Esophagus muscularis mucosa (tissue), 4 donors: ENCODE results near the gene MACROD2.

Experiments
- EP300 ChIP-seq: sonication (generic); formaldehyde crosslinking; IDR thresholded peaks from one replicate; pipeline ENCODE4 v1.6.1; 2017; ENCODE audit warnings: antibody characterized with exemption
- POLR2A ChIP-seq: fragments of 450-650 bp; IDR thresholded peaks from one replicate; pipeline ENCODE4 v1.6.1; 2017; ENCODE audit warnings: antibody characterized with exemption, moderate library complexity, mild to moderate bottlenecking, low read depth
- POLR2AphosphoS5 ChIP-seq, 2 donors: sonication (generic); formaldehyde crosslinking; IDR thresholded peaks; one replicate each; pipeline ENCODE4 v1.6.1; 2017; ENCODE audit warnings: antibody characterized with exemption in 2 of 2
- TF ChIP-seq, protein P1 (sequence below), 3 experiments: fragments of 200-600 bp in 2 of 3; fragments of 450-650 bp in 1 of 3; sonication (generic) in 2 of 3; IDR thresholded peaks; one replicate each; pipeline ENCODE4 v1.5.1; 2017 to 2019; ENCODE audit warnings: antibody characterized with exemption in 3 of 3, mild to moderate bottlenecking in 2 of 3, moderate library complexity in 1 of 3

DNA sequence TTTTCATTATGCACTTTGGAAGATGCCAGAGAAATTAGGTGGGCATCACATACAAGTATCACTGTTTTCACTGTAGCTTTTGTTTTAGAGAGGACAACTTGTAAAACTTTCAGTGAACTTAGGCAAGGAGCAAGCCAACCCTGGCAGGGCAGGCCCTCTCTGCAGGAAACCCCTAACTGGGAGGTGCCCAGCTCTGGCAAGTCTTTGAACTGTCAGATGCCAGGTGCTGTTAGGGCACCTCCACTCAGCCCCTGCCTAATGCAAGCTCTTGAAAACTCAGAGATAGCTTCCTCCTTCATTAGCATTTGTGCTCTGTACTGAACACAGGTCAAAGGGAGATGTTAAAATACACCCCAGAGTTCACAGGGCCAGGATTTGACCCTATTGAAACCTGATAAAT is 1116.3 kb downstream of the MACROD2 start:
- TF ChIP-seq, protein P1, sequence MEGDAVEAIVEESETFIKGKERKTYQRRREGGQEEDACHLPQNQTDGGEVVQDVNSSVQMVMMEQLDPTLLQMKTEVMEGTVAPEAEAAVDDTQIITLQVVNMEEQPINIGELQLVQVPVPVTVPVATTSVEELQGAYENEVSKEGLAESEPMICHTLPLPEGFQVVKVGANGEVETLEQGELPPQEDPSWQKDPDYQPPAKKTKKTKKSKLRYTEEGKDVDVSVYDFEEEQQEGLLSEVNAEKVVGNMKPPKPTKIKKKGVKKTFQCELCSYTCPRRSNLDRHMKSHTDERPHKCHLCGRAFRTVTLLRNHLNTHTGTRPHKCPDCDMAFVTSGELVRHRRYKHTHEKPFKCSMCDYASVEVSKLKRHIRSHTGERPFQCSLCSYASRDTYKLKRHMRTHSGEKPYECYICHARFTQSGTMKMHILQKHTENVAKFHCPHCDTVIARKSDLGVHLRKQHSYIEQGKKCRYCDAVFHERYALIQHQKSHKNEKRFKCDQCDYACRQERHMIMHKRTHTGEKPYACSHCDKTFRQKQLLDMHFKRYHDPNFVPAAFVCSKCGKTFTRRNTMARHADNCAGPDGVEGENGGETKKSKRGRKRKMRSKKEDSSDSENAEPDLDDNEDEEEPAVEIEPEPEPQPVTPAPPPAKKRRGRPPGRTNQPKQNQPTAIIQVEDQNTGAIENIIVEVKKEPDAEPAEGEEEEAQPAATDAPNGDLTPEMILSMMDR (IDR thresholded peaks at IDR 0.05), result no peak
- TF ChIP-seq POLR2A (no peak), POLR2AphosphoS5 (IDR thresholded peaks at IDR 0.05) (no peak), EP300 (no peak)
